Stimulated activated CD8-positive, alpha-beta memory T cell treated with anti-CD3 and anti-CD28 coated beads, Interleukin-15, amount 100 ng/mL, for 4 hours (primary cell): ENCODE measurements around the gene LYAR.

ENCODE experiments used
- DNase-seq, 2 donors: peaks; one replicate each; pipeline ENCODE4 v3.0.0-alpha.2; 2020; ENCODE audit warnings: low read depth in 2 of 2

LYAR gene

GRCh38 chr4:4289941-4290850 is at the start of gene LYAR, which contains the start of gene ZBTB49:
LYAR (minus strand) TSS chr4:4290154; CDS start chr4:4283742, 6,412 bp downstream.
ZBTB49 (plus strand) TSS chr4:4290251; CDS start chr4:4299946, 9,695 bp downstream.
- peak; percentile 91 to 93 for DNase-seq

- no peak for DNase-seq
Measured at GRCh38 chr4:4339504-4340085, 49.6 kb upstream of the LYAR start.

GRCh38 chr4:4338210-4339001 is 48.5 kb upstream of the LYAR start:
- no peak for DNase-seq

GRCh38 chr4:4334798-4335520 is 45.0 kb upstream of the LYAR start:
- DNase-seq, result peak; percentile 42 to 47

- no peak for DNase-seq
Measured at GRCh38 chr4:4333265-4333706, 43.3 kb upstream of the LYAR start.

- no peak for DNase-seq
Measured at GRCh38 chr4:4332529-4332928, 42.6 kb upstream of the LYAR start.

- DNase-seq, result no peak
Measured at GRCh38 chr4:4330794-4331193, 40.8 kb upstream of the LYAR start.

GRCh38 chr4:4329496-4329895 is 39.5 kb upstream of the LYAR start:
- DNase-seq, result no peak

GRCh38 chr4:4328840-4329239 is 38.9 kb upstream of the LYAR start:
- DNase-seq, result no peak

GRCh38 chr4:4328206-4328605 is 38.3 kb upstream of the LYAR start:
- DNase-seq, result no peak

- no peak for DNase-seq
Measured at GRCh38 chr4:4327652-4328121, 37.7 kb upstream of the LYAR start.

GRCh38 chr4:4326166-4326565 is 36.2 kb upstream of the LYAR start:
- no peak for DNase-seq

GRCh38 chr4:4325321-4325720 is 35.4 kb upstream of the LYAR start:
- DNase-seq, result no peak

GRCh38 chr4:4323705-4324534 is 34.0 kb upstream of the LYAR start:
- DNase-seq, result no peak

GRCh38 chr4:4321951-4322688 is 32.2 kb upstream of the LYAR start:
- DNase-seq, result no peak

- DNase-seq, result no peak
Measured at GRCh38 chr4:4320951-4321714, 31.2 kb upstream of the LYAR start.

- DNase-seq, result no peak
Measured at GRCh38 chr4:4320528-4320927, 30.6 kb upstream of the LYAR start.

GRCh38 chr4:4317496-4318232 is 27.7 kb upstream of the LYAR start:
- DNase-seq, result no peak
